Spleen (tissue), 7 donors: ENCODE data around the gene CNOT2.

Source experiments
- CTCF ChIP-seq, 11 experiments: fragments of 200-600 bp in 7 of 11; fragments of 450-650 bp in 4 of 11; sonication (generic) in 4 of 11; IDR thresholded peaks in 8 of 11; conservative IDR thresholded peaks in 3 of 11; 1 replicate in 7 of 11; 2 replicates in 4 of 11; pipeline versions ENCODE4 v1.4.0 to v1.8.0; 2016 to 2021; ENCODE audit warnings: antibody characterized with exemption in 11 of 11, inconsistent platforms in 4 of 11, mild to moderate bottlenecking in 1 of 11
- POLR2A ChIP-seq, 3 donors: fragments of 450-650 bp; IDR thresholded peaks; one replicate each; pipeline ENCODE4 v1.5.1; 2017; ENCODE audit warnings: antibody characterized with exemption in 3 of 3, mild to moderate bottlenecking in 1 of 3
- donor health status: DM: no; HTN: no; CAD: no; lungs with moderate emphysema.
- donor health status: DM: no; HTN: no; CAD: no.
- donor health status: DM: no; HTN: no; CAD: no.

GRCh38 chr12:70321191-70321590 is 78.0 kb downstream of the CNOT2 start:
- TF ChIP-seq POLR2A (IDR thresholded peaks at IDR 0.05) (no peak), CTCF (IDR thresholded peaks at IDR 0.05 in 8 of 11, conservative IDR thresholded peaks at IDR 0.05 in 3 of 11) (no peak)
